Ramos (cell line): ENCODE measurements around the gene GPR183.

Experiments used
- in situ Hi-C: fragments of 300-500 bp; cut with MboI; formaldehyde crosslinking; loops from one replicate; pipeline ENCODE4 v1.14.3; 2022; ENCODE audit warnings: low sequenced_read_pairs; ENCODE audit not compliant: unreplicated experiment

GPR183 gene

GRCh38 chr13:99278843-99279242 is 28.4 kb downstream of the GPR183 start:
- in situ Hi-C loops: loop anchor here (25.0 kb wide), 1 partner anchor 417 kb away; no protein-coding TSS in a partner anchor

GRCh38 chr13:99278200-99278599 is 29.0 kb downstream of the GPR183 start:
- in situ Hi-C loops: loop anchor here (25.0 kb wide), 1 partner anchor 416 kb away; no protein-coding TSS in a partner anchor

DNA sequence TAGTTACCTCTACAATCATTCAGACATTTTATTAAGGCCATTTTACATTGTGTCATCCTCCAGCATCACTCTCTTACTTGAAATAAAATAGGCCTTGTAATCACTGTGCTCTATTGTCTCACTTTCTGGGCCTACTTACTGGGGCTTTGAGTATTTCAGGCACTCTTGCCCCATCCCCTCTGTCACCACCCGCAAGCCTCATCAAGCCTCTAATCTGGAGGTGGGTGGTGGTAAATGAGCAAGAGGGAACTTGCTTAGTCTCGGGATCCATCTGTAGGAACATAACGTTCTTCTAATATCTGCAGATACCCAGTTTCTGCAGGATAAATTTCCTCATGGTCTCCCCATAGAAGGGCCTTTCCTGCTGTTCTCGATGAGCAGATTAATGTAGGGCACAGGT is 29.6 kb downstream of the GPR183 start:
- in situ Hi-C loops: loop anchor here (25.0 kb wide), 1 partner anchor 415 kb away; no protein-coding TSS in a partner anchor

DNA sequence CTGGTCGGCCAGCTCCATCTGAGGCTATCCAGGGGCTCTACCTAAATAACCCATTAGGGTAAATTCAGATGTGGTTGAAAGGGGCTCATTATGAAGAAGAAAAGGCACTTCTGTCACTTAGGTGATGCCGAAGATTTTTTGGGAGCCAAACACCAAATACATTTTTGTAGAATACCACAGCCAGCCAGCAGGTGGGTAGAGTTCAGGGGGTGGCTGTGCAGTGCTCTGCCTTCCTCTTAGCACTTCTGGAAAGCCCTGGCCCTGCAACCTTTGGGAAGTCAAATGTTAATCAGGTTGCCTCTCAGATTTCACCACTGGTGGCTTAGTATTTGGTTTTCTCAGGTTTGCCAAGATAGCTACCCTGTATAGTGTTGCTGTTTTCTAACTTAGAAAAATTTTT is 30.5 kb downstream of the GPR183 start:
- in situ Hi-C loops: loop anchor here (25.0 kb wide), 1 partner anchor 414 kb away; no protein-coding TSS in a partner anchor

- in situ Hi-C loops: loop anchor here (25.0 kb wide), 1 partner anchor 413 kb away; no protein-coding TSS in a partner anchor
Observed at GRCh38 chr13:99275093-99275469, 32.1 kb downstream of the GPR183 start.

DNA sequence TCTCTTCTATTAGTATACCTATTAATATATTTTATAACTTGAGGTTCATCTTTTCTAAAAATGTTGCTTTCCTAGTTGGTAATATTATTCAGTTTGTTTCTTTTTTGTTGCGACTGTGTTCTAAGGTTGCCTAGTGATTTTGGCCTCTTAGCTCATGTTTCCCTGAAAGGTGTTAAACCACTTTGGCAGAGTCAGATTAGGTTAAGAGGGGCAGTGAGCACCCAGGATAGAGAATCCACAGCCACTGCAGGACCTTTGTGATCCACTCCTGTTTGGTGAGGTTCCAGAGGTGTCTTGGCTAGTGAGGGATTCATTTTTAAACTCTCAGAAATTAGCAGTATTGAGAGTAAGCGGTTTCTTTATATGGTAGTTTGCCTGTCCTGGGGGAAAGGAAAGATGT is 34.1 kb downstream of the GPR183 start:
- in situ Hi-C loops: loop anchor here (5.0 kb wide), 1 partner anchor 164 kb away; no protein-coding TSS in a partner anchor

DNA sequence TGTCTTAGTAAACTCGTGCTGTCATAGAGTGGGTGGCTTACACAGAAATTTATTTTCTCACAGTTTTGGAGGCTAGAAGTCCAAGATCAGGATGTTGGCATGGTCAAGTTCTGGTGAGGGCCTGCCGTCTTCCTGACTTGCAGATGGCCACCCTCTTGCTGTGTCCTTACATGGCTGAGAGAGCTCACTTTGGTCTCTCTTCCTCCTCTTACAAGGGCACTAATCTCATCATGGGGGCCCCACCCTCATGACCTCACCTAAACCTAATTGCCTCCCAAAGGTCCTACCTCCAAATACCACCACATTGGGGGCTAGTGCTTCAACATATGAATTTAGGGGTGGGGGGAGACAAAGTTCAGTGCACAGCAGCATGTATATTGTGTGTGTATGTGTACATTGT is 34.7 kb downstream of the GPR183 start:
- in situ Hi-C loops: loop anchor here (5.0 kb wide), 1 partner anchor 165 kb away; no protein-coding TSS in a partner anchor

DNA sequence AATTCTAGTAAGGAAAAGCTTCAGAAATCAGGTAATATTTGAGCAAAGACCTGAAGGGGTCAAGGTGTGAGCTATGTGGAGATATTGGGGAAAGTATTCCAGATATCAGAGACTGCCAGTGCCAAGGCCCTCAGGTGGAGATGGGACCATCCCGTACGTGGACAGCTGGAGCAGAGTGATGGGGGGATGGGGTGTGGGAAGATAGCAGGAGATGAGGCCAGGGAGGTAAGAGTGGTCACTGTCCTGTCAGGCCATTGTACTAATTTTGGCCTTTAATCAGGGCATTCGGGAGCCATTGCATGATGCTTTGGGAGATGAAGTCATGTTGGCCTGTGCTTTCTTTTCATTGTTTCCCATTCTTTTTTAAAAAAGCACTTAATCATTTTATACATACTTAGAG is 36.0 kb downstream of the GPR183 start:
- in situ Hi-C loops: loop anchor here (5.0 kb wide), 1 partner anchor 166 kb away; no protein-coding TSS in a partner anchor

GRCh38 chr13:99270518-99270917 is 36.7 kb downstream of the GPR183 start:
- in situ Hi-C loops: loop anchor here (5.0 kb wide), 1 partner anchor 167 kb away; no protein-coding TSS in a partner anchor

DNA sequence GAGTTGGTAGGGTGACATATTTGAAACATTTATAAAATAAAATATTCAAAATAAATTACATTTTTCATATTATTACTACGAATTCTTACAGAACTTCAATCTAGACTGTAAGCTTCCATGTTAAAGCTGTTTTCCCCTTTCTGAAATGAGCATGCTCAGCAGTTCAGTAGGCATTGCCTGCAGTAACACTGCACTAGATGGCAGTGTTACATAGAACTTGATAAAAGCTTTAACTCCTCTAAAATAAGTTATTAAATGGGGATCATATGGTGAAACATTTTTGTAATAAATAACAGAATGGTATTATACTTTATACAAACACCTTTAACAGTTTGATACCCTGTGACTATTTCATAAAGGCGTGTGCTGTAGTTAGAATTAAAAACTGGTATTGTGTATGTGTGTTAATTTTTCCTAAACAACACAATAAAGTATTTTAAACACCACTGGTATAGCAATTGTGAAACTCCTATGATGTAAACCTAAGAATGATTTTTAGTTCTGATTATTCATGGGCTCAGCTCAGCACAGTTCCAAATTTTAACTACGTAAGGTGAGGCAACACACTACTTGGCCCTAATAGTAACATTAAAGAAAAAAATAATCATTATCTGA is 37.5 kb downstream of the GPR183 start:
- in situ Hi-C loops: loop anchor here (5.0 kb wide), 2 partner anchors 92 to 168 kb away; no protein-coding TSS in a partner anchor

- in situ Hi-C loops: loop anchor here (5.0 kb wide), 1 partner anchor 92 kb away; no protein-coding TSS in a partner anchor
Observed at GRCh38 chr13:99268822-99269221, 38.4 kb downstream of the GPR183 start.

DNA sequence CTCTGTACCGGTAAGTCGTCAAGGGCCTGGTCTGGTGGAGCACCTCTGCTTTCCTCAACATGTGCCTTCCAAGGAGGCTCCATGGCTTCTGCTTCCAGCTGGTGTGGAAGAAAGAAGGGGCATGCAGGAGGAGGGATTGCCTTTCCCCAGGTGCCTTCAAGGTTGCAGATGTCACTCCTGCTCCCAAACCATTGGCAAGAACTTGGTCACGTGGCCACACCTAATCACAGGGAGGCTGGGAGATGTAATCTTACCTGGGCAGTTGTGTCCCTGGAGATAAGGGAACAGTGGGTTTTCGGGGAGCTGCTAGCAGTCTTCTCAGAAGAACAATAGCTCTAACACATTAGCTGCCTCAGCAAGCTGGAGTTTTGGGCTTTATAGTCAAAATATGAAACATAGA is 39.3 kb downstream of the GPR183 start:
- in situ Hi-C loops: loop anchor here (5.0 kb wide), 1 partner anchor 91 kb away; no protein-coding TSS in a partner anchor

GRCh38 chr13:99266827-99267226 is 40.4 kb downstream of the GPR183 start:
- in situ Hi-C loops: loop anchor here (5.0 kb wide), 1 partner anchor 90 kb away; no protein-coding TSS in a partner anchor

DNA sequence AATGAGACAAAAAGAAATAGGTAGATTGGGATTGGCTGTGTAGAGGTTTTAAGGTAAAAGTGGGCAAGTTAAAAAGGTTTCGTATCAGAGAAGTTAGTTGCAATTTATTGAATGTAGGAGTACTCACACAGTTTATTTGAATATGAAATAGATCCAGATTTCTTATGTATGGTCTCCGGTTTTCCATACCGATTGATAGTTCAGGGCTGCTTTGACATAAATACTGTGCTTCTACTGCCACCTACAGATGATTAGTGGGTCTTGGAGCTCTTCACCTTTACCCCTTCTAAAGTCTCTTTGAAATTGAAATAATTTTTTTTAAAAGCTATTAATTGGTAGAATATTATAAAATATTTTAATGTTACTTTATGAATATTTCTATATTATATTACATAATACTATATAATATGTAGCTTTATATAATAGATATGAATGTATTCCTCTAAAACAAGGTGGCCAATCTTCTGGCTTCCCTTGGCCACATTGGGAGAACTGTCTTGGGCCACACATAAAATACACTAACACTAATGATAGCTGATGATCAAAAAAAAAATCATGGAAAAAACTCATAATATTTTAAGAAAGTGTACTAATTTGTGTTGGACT is 41.3 kb downstream of the GPR183 start:
- in situ Hi-C loops: loop anchor here (5.0 kb wide), 1 partner anchor 89 kb away; no protein-coding TSS in a partner anchor

- in situ Hi-C loops: loop anchor here (5.0 kb wide), 1 partner anchor 88 kb away; no protein-coding TSS in a partner anchor
Observed at GRCh38 chr13:99265162-99265800, 41.9 kb downstream of the GPR183 start.

- in situ Hi-C loops: no loop called here
Observed at GRCh38 chr13:99264051-99264450, 43.1 kb downstream of the GPR183 start.

GRCh38 chr13:99263126-99263785 is 43.9 kb downstream of the GPR183 start:
- in situ Hi-C loops: no loop called here

- in situ Hi-C loops: no loop called here
Observed at GRCh38 chr13:99261059-99261458, 46.1 kb downstream of the GPR183 start.

DNA sequence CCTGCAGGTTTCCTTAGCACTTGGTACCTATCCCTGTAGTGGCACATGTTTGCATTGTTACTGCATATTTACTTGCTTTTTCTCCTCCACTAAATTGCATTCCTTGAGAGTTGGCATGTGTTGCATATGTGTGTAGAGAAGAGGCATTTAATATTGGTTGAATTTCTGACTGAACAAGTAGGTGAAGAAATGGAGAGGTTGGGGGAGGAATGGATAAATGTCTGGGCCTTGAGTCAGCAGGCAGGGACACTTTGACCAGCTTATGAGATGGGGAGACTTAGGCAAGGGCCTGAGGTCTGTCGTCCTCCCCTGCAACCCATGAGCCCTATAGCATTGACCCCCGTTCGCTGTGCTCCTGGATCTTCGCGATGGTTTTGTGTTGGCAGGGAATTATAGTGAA is 47.0 kb downstream of the GPR183 start:
- in situ Hi-C loops: no loop called here

GRCh38 chr13:99258946-99259345 is 48.3 kb downstream of the GPR183 start:
- in situ Hi-C loops: no loop called here
